HCT116 (cell line): ENCODE measurements around the gene COL21A1. TPM values are rescaled to one million over a fixed set of nuclear protein-coding genes. Genes with fewer than 3 reads are reported as not detected.

Experiments
- ATAC-seq: fragments of 200-7000 bp; cut with Tn5 transposase; 2 replicates; pipeline ENCODE4 v1.9.1; 2020; ENCODE audit warnings: mild to moderate bottlenecking, moderate library complexity
- BruUV-seq: library from RNA; stranded (reverse); fragments of 400-500 nt; replicated peaks from 2 replicates; lab custom pipeline; 2021; lab: Mats Ljungman, UMichigan
- CTCF ChIA-PET: fragments of 300-600 bp; sonication (Branson Sonifier 250); formaldehyde crosslinking; loops from one replicate; lab custom pipeline; 2021; ENCODE audit warnings: antibody characterized with exemption; lab: Charles Lee
- POLR2A ChIA-PET: fragments of 300-600, 350-600 bp; sonication (Branson Sonifier 250); formaldehyde crosslinking; loops from one replicate; lab custom pipeline; 2021; ENCODE audit warnings: antibody characterized with exemption; lab: Charles Lee
- RAD21 ChIA-PET, 2 experiments: fragments of 300-600 bp; sonication (Branson Sonifier 250); formaldehyde crosslinking; loops; one replicate each; lab custom pipeline; 2023; ENCODE audit warnings: low total read pairs in 2 of 2; ENCODE audit not compliant: uncharacterized antibody in 2 of 2, unreplicated experiment in 2 of 2, low non-redundant PET in 1 of 2; lab: Charles Lee
- DNase-seq: peaks from one replicate; pipeline ENCODE4 v3.0.0-alpha.2; 2010; ENCODE audit warnings: low read depth, low spot score
- H2AFZ ChIP-seq: fragments of 200-600 bp; shearing (Covaris generic), sonication (generic); 2 replicates; pipeline ENCODE4 v1.6.1; 2017; ENCODE audit warnings: low read depth, mixed run types, mixed read lengths, antibody characterized with exemption, low read length; ENCODE audit not compliant: poor library complexity, severe bottlenecking
- H3K27ac ChIP-seq: 2 replicates; pipeline ENCODE4 v1.5.1; 2012; ENCODE audit warnings: low read depth, low read length
- H3K27me3 ChIP-seq: fragments of 200-600 bp; sonication (generic); 2 replicates; pipeline ENCODE4 v1.6.1; 2016; ENCODE audit warnings: mixed run types, low read length, mixed read lengths; ENCODE audit not compliant: insufficient read depth
- H3K36me3 ChIP-seq, 2 experiments: fragments of 200-500 bp in 1 of 2; fragments of 200-600 bp in 1 of 2; sonication (Bioruptor generic) in 1 of 2; sonication (generic) in 1 of 2; 2 replicates each; pipeline versions ENCODE4 v1.5.1 to v1.6.1; 2014 to 2016; ENCODE audit warnings: low read length in 2 of 2, inconsistent platforms in 1 of 2, mixed read lengths in 1 of 2, mixed run types in 1 of 2; ENCODE audit not compliant: insufficient read depth in 2 of 2, control insufficient read depth in 1 of 2
- H3K4me1 ChIP-seq, 2 experiments: fragments of 200-600 bp in 1 of 2; sonication (generic) in 1 of 2; 2 replicates each; pipeline versions ENCODE4 v1.5.1 to v1.6.1; 2012 to 2017; ENCODE audit warnings: low read length in 2 of 2, inconsistent platforms in 1 of 2, mild to moderate bottlenecking in 1 of 2, mixed read lengths in 1 of 2, mixed run types in 1 of 2, moderate library complexity in 1 of 2; ENCODE audit not compliant: insufficient read depth in 2 of 2, control insufficient read depth in 1 of 2
- H3K4me2 ChIP-seq: fragments of 200-600 bp; sonication (generic); 2 replicates; pipeline ENCODE4 v1.6.1; 2017; ENCODE audit warnings: mixed run types, low read length, mixed read lengths
- H3K4me3 ChIP-seq, 2 experiments: fragments of 200-600 bp in 1 of 2; sonication (generic) in 1 of 2; replicated peaks in 1 of 2; 2 replicates each; pipeline ENCODE4 v1.5.1; 2011 to 2016; ENCODE audit warnings: low read length in 2 of 2, control low read depth in 1 of 2, low read depth in 1 of 2, mild to moderate bottlenecking in 1 of 2, mixed read lengths in 1 of 2, mixed run types in 1 of 2
- H3K79me2 ChIP-seq: fragments of 200-600 bp; sonication (generic); 2 replicates; pipeline ENCODE4 v1.6.1; 2017; ENCODE audit warnings: mild to moderate bottlenecking, mixed run types, low read length, moderate library complexity, mixed read lengths; ENCODE audit not compliant: insufficient read depth
- H3K9ac ChIP-seq: fragments of 200-600 bp; sonication (generic); 2 replicates; pipeline ENCODE4 v1.6.1; 2016; ENCODE audit warnings: low read length, mixed read lengths
- H3K9me2 ChIP-seq: fragments of 200-600 bp; sonication (generic), shearing (Covaris generic); 2 replicates; pipeline ENCODE4 v1.6.1; 2017; ENCODE audit warnings: mixed run types, mild to moderate bottlenecking, moderate library complexity; ENCODE audit not compliant: insufficient read depth
- H3K9me3 ChIP-seq, 2 experiments: fragments of 200-500 bp in 1 of 2; fragments of 200-600 bp in 1 of 2; sonication (Bioruptor generic) in 1 of 2; sonication (generic) in 1 of 2; 2 replicates each; pipeline ENCODE4 v1.6.1; 2014 to 2017; ENCODE audit warnings: low read length in 2 of 2, mixed read lengths in 2 of 2, inconsistent platforms in 1 of 2, low read depth in 1 of 2, mild to moderate bottlenecking in 1 of 2, mixed run types in 1 of 2, moderate library complexity in 1 of 2; ENCODE audit not compliant: control insufficient read depth in 1 of 2, insufficient read depth in 1 of 2
- H4K20me1 ChIP-seq: fragments of 200-600 bp; sonication (generic), shearing (Covaris generic); 2 replicates; pipeline ENCODE4 v1.6.1; 2017; ENCODE audit warnings: mixed run types, mild to moderate bottlenecking, moderate library complexity; ENCODE audit not compliant: insufficient read depth
- EGR1 ChIP-seq: IDR thresholded peaks from 2 replicates; pipeline ENCODE4 v1.6.1; 2012; ENCODE audit warnings: low read depth
- ELF1 ChIP-seq: IDR thresholded peaks from 2 replicates; pipeline ENCODE4 v1.6.1; 2012; ENCODE audit warnings: low read depth, borderline replicate concordance
- EZH2 ChIP-seq: fragments of 200-600 bp; sonication (generic); IDR thresholded peaks from 2 replicates; pipeline ENCODE4 v1.6.1; 2017; ENCODE audit warnings: antibody characterized with exemption, mixed run types
- EZH2phosphoT487 ChIP-seq: fragments of 200-600 bp; IDR thresholded peaks from 2 replicates; pipeline ENCODE4 v1.6.1; 2018; ENCODE audit warnings: antibody characterized with exemption, borderline replicate concordance
- FOSL1 ChIP-seq: IDR thresholded peaks from 2 replicates; pipeline ENCODE4 v1.6.1; 2012; ENCODE audit warnings: low read depth
- JUND ChIP-seq: IDR thresholded peaks from 2 replicates; pipeline ENCODE4 v1.6.1; 2012
- POLR2A ChIP-seq: IDR thresholded peaks from 2 replicates; pipeline ENCODE4 v1.7.0; 2011; ENCODE audit warnings: borderline replicate concordance; ENCODE audit not compliant: insufficient read depth, insufficient read length; ENCODE audit errors: extremely low read depth
- POLR2AphosphoS5 ChIP-seq: IDR thresholded peaks from 2 replicates; pipeline ENCODE4 v1.6.1; 2011; ENCODE audit warnings: mild to moderate bottlenecking, low read depth, low read length, moderate library complexity
- RAD21 ChIP-seq: IDR thresholded peaks from 2 replicates; pipeline ENCODE4 v1.6.1; 2012; ENCODE audit warnings: low read depth, mild to moderate bottlenecking
- SIN3A ChIP-seq: IDR thresholded peaks from 2 replicates; pipeline ENCODE4 v1.6.1; 2012; ENCODE audit warnings: low read depth
- SP1 ChIP-seq: IDR thresholded peaks from 2 replicates; pipeline ENCODE4 v1.6.1; 2012; ENCODE audit warnings: low read depth
- TCF7L2 ChIP-seq: IDR thresholded peaks from 2 replicates; pipeline ENCODE4 v1.7.0; 2011; ENCODE audit warnings: borderline replicate concordance, inconsistent platforms; ENCODE audit not compliant: insufficient read depth, insufficient read length; ENCODE audit errors: extremely low read depth
- YY1 ChIP-seq: IDR thresholded peaks from 2 replicates; pipeline ENCODE4 v1.6.1; 2011; ENCODE audit warnings: low read length, low read depth, moderate library complexity, mild to moderate bottlenecking; ENCODE audit not compliant: insufficient replicate concordance; ENCODE audit errors: extremely low read depth
- ZFX ChIP-seq: fragments of 450-650 bp; IDR thresholded peaks from 2 replicates; pipeline ENCODE4 v1.6.1; 2017
- intact Hi-C: fragments of 100-400 bp; cut with micrococcal nuclease; formaldehyde crosslinking; loops from 2 replicates; pipeline ENCODE4 v1.10.0; 2022
- total RNA-seq: library from RNA; stranded (reverse); gene quantifications from one replicate; pipeline ENCODE4 v1.2.1, GENCODE V29; 2021; ENCODE audit not compliant: unreplicated experiment
- TF ChIP-seq, protein P1 (sequence below): IDR thresholded peaks from 2 replicates; pipeline ENCODE4 v1.6.1; 2012
- TF ChIP-seq, protein P2 (sequence below): IDR thresholded peaks from 2 replicates; pipeline ENCODE4 v1.6.1; 2012
- TF ChIP-seq, protein P3 (sequence below): IDR thresholded peaks from 2 replicates; pipeline ENCODE4 v1.6.1; 2011; ENCODE audit warnings: mild to moderate bottlenecking, low read length, moderate library complexity; ENCODE audit not compliant: insufficient replicate concordance; ENCODE audit errors: extremely low read depth
- TF ChIP-seq, protein P4 (sequence below): IDR thresholded peaks from 2 replicates; pipeline ENCODE4 v1.6.1; 2012; ENCODE audit warnings: low read depth
- TF ChIP-seq, protein P5 (sequence below), 3 experiments: fragments of 200-600 bp in 1 of 3; sonication (generic) in 1 of 3; IDR thresholded peaks in 2 of 3; conservative IDR thresholded peaks in 1 of 3; 2 replicates each; pipeline ENCODE4 v1.5.1; 2012 to 2017; ENCODE audit warnings: low read depth in 2 of 3, low read length in 2 of 3, antibody characterized with exemption in 1 of 3, borderline replicate concordance in 1 of 3, control low read depth in 1 of 3, mild to moderate bottlenecking in 1 of 3, mixed read lengths in 1 of 3, mixed run types in 1 of 3, moderate library complexity in 1 of 3; ENCODE audit not compliant: insufficient read depth in 1 of 3

Gene COL21A1
- total RNA-seq, 1 experiment from 2014 or later = not detected

DNA sequence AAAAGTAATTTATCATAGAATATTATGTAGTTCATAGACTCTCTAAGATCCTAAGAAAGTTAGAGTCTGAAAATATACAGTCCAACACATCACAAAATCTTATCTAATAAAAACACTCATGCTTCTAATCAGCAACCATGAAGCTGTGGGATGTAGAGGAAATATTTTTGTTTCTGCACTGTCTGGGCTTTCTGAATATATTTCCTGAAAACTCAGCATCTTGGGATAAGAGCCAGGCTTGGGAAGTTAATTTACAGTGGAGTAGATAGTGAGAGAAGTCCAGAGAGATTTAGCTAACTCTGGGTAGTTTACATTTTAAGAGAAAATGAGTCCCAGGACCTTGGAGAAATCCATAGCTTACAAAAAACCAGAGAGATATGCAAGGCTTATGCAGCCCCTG lies 221.6 kb downstream of the COL21A1 start:
- Histone ChIP-seq H3K4me3 (no peak overlapping the region), H3K36me3 (no peaks in the 10 kb centered on the region), H4K20me1 (no peaks in the 10 kb centered on the region), H3K27me3 (no peaks in the 10 kb centered on the region), H3K9ac (no peak overlapping the region), H3K9me3 (no peaks in the 10 kb centered on the region), H3K27ac (no peak overlapping the region), H3K79me2 (no peaks in the 10 kb centered on the region), H3K9me2 (0 out of 2 replicates have a peak, but pooled peaks cover 3% of the 10 kb centered on the region), H3K4me2 (no peak overlapping the region), H3K4me1 (no peaks in the 10 kb centered on the region), H2AFZ (no peak overlapping the region)
- ATAC-seq (no peak), DNase-seq (no peak)
- intact Hi-C loops = no loop called here
- CTCF ChIA-PET = no interaction called here
- no TSS peak for BruUV-seq
- POLR2A ChIA-PET = no interaction called here
- RAD21 ChIA-PET = no interaction called here
- no peak for TF ChIP-seq FOSL1
- TF ChIP-seq ZFX = no peak
- no peak for TF ChIP-seq ELF1
- TF ChIP-seq, protein P1, sequence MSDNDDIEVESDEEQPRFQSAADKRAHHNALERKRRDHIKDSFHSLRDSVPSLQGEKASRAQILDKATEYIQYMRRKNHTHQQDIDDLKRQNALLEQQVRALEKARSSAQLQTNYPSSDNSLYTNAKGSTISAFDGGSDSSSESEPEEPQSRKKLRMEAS = no peak
- TF ChIP-seq RAD21 = no peak
- no peak for TF ChIP-seq TCF7L2
- TF ChIP-seq EZH2phosphoT487 = no peak
- TF ChIP-seq, protein P2, sequence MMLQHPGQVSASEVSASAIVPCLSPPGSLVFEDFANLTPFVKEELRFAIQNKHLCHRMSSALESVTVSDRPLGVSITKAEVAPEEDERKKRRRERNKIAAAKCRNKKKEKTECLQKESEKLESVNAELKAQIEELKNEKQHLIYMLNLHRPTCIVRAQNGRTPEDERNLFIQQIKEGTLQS = no peak
- no peak for TF ChIP-seq YY1
- no peak for TF ChIP-seq SP1
- TF ChIP-seq POLR2AphosphoS5 = no peak
- TF ChIP-seq SIN3A = no peak
- TF ChIP-seq POLR2A = no peak
- TF ChIP-seq JUND = no peak
- no peak for TF ChIP-seq EGR1
- TF ChIP-seq, protein P3, sequence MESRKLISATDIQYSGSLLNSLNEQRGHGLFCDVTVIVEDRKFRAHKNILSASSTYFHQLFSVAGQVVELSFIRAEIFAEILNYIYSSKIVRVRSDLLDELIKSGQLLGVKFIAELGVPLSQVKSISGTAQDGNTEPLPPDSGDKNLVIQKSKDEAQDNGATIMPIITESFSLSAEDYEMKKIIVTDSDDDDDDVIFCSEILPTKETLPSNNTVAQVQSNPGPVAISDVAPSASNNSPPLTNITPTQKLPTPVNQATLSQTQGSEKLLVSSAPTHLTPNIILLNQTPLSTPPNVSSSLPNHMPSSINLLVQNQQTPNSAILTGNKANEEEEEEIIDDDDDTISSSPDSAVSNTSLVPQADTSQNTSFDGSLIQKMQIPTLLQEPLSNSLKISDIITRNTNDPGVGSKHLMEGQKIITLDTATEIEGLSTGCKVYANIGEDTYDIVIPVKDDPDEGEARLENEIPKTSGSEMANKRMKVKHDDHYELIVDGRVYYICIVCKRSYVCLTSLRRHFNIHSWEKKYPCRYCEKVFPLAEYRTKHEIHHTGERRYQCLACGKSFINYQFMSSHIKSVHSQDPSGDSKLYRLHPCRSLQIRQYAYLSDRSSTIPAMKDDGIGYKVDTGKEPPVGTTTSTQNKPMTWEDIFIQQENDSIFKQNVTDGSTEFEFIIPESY = no peak
- TF ChIP-seq, protein P4, sequence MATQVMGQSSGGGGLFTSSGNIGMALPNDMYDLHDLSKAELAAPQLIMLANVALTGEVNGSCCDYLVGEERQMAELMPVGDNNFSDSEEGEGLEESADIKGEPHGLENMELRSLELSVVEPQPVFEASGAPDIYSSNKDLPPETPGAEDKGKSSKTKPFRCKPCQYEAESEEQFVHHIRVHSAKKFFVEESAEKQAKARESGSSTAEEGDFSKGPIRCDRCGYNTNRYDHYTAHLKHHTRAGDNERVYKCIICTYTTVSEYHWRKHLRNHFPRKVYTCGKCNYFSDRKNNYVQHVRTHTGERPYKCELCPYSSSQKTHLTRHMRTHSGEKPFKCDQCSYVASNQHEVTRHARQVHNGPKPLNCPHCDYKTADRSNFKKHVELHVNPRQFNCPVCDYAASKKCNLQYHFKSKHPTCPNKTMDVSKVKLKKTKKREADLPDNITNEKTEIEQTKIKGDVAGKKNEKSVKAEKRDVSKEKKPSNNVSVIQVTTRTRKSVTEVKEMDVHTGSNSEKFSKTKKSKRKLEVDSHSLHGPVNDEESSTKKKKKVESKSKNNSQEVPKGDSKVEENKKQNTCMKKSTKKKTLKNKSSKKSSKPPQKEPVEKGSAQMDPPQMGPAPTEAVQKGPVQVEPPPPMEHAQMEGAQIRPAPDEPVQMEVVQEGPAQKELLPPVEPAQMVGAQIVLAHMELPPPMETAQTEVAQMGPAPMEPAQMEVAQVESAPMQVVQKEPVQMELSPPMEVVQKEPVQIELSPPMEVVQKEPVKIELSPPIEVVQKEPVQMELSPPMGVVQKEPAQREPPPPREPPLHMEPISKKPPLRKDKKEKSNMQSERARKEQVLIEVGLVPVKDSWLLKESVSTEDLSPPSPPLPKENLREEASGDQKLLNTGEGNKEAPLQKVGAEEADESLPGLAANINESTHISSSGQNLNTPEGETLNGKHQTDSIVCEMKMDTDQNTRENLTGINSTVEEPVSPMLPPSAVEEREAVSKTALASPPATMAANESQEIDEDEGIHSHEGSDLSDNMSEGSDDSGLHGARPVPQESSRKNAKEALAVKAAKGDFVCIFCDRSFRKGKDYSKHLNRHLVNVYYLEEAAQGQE = no peak
- TF ChIP-seq EZH2 = no peak
- TF ChIP-seq, protein P5, sequence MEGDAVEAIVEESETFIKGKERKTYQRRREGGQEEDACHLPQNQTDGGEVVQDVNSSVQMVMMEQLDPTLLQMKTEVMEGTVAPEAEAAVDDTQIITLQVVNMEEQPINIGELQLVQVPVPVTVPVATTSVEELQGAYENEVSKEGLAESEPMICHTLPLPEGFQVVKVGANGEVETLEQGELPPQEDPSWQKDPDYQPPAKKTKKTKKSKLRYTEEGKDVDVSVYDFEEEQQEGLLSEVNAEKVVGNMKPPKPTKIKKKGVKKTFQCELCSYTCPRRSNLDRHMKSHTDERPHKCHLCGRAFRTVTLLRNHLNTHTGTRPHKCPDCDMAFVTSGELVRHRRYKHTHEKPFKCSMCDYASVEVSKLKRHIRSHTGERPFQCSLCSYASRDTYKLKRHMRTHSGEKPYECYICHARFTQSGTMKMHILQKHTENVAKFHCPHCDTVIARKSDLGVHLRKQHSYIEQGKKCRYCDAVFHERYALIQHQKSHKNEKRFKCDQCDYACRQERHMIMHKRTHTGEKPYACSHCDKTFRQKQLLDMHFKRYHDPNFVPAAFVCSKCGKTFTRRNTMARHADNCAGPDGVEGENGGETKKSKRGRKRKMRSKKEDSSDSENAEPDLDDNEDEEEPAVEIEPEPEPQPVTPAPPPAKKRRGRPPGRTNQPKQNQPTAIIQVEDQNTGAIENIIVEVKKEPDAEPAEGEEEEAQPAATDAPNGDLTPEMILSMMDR (IDR thresholded peaks at IDR 0.05 in 2 of 3, conservative IDR thresholded peaks at IDR 0.05 in 1 of 3; ENCODE audit: borderline replicate concordance in 1 of 3, insufficient read depth in 1 of 3, low read depth in 2 of 3, low read length in 2 of 3) = no peak
